Gastroesophageal sphincter (tissue), 3 donors: ENCODE measurements around the gene ABR.

ENCODE experiments used
- CTCF ChIP-seq, 4 experiments: fragments of 200-600 bp in 2 of 4; fragments of 450-650 bp in 2 of 4; sonication (generic) in 1 of 4; IDR thresholded peaks; one replicate each; pipeline ENCODE4 v1.5.1; 2017 to 2019; ENCODE audit warnings: antibody characterized with exemption in 4 of 4, mild to moderate bottlenecking in 2 of 4, moderate library complexity in 2 of 4
- POLR2A ChIP-seq, 2 donors: fragments of 450-650 bp; IDR thresholded peaks; one replicate each; pipeline ENCODE4 v1.6.1; 2017; ENCODE audit warnings: antibody characterized with exemption in 2 of 2, mild to moderate bottlenecking in 2 of 2, moderate library complexity in 1 of 2

GRCh38 chr17:1040216-1040600, 139.6 kb downstream of the ABR start:
- TF ChIP-seq CTCF (IDR thresholded peaks at IDR 0.05) (no peak), POLR2A (IDR thresholded peaks at IDR 0.05) (no peak)
